HPDE6-E6E7 (cell line): ENCODE measurements around the gene WSCD1.

Experiments
- DNase-seq: peaks from one replicate; pipeline ENCODE4 v3.0.0; 2011; ENCODE audit warnings: missing footprints; ENCODE audit errors: extremely low spot score

Gene WSCD1

DNA sequence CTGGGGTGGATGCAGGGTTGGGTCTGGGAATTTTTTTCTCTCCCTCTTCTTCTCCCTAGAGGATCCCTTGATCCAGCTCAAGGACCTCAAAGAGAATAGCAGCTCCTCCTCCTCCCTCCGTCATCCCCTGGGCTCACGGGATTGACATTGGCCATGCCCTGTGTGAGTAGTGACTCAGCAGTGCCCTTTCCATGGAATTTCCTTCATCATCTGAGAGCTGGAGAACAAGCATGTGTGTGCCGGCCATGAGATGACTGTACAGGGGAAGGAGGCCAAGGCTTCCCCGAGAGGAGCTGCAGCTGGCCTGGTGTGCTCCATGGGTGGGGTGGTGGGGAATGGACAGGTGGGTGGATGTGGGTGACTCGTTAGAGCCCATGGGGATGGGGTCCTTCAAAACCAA lies 8.9 kb upstream of the WSCD1 start:
- DNase-seq = no peak

DNA sequence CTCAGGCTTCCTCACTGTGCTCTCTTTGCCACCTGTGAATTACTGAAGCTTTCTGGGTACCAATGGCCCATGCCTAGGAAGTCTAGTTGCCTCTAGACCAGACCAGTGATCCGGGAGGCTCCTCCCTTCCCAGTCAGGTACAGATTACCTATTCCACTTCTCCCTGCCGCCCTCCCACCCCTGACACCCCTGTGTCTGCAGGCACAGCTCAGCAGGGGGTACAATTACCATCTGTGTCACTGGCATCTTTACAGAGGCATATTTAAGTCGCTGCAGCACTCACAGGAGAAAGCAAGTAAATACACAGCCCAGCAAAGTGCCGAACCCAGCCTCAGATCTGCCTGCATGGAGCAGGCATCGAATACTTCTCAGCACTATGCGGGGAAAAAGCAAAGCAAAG lies 5.3 kb upstream of the WSCD1 start:
- DNase-seq = no peak

DNA sequence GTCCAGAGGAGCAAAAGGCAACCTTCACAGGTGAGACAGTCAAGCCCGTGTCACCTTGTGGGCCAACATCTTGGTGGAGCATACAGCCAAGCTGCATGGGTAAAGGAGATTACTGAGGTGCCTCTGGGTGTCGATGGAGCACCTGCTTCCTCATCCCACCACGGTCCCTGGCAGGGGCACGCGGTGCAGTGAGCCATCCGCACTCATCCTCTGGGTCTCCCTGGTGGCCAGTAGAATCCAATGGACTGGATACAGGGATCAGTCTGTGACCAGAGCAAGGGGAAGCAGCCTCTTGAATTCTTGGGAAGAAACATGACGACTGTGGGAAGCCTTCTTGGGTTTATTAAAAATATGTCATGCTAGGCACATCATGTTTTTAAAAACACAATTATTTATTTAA lies 4.8 kb upstream of the WSCD1 start:
- no peak for DNase-seq

DNA sequence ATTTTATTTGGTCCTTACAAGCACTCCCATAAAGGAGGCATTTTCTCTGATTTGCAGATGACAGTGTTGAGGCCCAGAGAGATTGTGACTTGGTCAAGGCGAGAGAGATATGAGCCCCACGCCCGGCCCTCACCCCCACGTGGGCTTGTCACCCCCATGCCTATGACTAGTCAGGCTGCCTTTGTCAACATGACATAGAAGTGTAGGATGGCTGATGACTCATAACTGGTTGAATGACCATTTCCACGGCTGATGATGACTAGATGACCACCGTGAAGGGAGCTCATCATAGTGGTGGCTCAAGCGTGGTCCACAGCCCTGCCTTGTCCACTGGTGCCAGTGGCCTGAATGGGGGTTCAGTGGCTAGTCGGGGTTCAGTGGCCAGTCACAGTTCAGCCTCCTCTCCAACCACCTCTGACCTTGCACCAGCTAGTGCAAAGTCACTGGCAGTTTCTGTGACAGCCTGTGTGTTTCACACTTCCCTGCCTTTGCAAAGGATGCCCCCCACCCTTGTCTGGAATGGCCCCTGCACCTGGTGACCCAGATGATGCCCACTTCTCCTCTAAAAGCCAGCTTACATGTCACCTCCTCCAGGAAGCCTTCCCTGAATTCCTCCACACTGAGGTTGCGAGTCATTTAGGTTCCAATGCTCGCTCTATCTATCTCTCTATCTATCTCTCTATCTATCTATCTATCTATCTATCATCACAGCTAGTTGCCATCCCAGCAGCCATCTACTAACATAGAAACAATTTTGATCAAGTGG lies 3.8 kb upstream of the WSCD1 start:
- DNase-seq = no peak

DNA sequence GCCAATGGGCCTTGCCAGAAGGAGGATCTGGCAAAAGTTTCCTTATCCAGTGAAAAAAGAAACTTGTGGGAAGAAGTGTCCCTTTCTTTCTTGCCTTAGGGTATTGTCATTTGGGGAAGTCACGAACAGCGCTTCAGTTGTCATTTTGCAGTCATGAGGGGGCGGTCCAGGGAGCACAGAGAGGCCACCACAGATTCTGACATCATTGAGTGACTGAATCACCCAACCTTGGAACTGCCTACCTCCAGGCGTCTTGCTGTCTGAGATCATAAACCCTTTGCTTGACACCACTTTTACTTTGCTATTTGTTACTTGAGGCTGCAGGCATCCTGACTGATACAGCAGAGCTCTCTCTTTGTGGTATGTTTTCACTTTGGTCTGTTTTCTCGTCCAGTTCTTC lies 3.1 kb upstream of the WSCD1 start:
- no peak for DNase-seq

DNA sequence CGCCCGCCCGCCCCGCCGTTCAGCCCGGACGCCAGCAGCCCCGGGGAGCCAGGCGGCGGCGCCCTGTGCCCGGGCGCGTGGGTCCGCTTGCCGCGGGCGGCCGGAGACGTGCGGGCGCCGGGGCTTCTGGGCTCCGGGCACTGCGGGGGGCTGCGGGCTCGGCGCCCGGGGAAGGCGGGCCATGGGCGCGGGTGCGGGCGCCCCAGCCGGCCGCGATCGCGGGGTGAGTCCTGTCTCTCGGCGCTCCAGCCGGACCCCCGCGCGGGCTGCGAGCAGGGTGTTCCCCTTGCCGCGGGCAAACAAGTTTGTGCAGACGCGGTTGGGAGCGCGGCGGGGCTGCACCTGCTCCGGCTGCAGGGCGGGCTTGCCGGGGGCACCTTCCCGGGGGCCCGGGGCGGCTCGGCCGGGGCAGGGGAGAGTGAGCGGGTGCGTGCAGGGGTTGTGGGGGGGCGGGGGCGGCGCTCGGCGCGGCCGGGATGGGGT lies 292 bp downstream of the WSCD1 start:
- no peak for DNase-seq

DNA sequence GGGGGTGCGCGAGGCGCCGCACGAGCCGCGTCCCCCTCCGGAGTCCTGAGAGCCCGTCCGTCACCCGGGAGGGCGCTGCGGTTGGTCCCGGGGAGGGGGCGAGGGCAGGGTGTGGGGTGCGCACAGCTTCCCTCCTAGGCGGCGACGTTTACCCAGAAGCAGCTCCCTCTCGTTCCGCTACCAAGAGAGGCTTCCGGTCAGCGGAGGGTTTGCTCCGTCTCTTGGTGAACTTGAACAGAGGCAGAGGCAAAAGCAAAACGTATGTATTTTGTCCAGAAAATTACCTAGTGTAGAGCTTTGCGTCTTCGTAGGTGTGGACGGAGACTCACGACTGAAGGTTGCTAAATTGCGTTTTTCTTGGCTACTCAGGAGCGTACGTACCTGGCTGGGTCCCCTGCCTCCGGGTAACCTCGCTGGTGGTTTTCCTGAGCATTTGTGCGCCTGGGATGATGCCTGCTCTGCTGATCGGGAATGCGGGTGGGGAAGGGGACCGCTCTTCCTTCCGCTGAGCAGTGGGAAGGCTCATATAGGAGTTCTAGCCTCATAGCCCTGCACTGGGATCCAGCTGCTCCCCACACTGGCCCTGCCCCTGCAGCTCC lies 833 bp downstream of the WSCD1 start:
- no peak for DNase-seq

DNA sequence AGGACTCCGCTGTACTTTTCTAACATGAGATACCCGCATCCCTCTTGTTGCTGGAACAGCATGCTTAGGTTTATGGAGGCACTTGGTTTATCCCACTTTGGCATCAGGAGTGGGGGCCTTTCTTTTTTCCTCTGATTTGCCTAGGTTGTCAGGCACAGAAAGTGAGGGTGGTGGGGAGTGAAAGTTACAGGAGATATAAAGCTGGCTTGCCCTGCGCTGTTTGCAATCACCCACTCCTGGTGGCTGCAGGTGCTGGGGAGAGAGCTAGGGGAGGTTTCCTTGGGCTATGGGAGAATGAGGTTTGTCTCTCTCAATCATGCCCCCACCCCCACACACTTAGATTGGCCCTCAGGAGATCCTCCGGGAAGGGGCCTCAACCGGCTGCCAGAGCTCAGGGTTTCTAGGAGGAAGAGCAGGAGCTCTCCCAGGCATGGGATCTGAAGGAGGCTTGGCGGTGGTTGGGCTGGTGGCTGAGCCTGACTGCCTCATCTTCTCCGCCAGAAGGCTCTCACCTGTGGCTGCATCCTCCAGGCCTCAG lies 1.4 kb downstream of the WSCD1 start:
- no peak for DNase-seq

DNA sequence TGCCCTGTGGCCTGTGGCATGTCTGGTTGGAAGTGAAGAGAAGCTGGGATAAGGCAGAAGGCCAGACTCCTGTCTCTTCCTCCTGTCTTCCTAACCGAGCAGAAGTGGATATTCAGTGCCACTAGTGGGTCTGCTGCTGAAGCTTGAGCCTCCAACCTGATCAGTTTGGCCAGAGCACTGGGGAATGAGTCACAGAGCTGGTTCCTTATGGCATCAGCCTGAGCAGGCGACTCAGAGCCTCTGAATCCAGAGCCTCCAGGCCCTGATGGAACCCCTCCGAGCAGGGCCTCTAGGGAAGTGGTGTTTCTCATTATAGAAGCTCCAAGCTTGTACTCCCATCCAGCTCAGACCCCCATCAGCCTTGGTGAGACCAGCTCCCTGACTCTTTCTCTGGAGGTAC lies 2.0 kb downstream of the WSCD1 start:
- DNase-seq = no peak

DNA sequence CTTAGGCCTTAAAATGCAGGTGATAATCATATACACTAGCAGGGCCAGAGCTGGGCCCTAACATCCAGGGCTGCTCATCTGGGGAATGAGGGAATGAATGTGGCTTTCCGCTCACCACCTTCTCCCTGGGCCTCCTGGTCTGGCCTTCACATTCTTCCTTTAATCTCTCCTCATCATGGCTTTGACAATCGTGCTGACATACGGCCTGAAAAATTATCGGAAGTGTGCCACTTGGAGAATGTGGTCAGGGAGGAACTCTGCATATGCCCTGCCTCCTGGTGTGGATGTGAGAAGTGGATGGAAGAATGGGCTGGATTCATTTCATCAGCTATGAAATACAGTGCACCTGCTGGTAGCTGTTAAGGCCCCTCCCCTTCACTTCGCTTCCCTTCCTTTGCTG lies 2.4 kb downstream of the WSCD1 start:
- no peak for DNase-seq

DNA sequence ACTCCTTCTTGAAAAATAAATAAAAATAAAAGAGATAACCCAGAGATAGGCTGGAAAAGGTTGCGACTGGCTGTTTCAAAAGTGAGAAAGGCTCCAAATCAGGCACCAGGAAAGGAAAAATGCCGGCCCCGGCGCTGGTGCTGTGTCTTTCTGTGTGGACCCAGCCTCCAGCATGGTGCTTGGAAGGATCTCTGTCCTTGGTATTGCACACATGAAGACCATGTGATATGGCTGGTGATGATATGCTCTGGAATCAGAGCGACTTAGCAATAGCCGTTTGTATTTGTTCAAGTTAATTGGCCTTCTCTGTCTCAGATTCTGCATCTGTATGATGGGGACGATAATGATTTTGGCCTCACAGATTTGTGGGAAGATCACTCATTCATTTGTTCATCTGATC lies 3.4 kb downstream of the WSCD1 start:
- no peak for DNase-seq

DNA sequence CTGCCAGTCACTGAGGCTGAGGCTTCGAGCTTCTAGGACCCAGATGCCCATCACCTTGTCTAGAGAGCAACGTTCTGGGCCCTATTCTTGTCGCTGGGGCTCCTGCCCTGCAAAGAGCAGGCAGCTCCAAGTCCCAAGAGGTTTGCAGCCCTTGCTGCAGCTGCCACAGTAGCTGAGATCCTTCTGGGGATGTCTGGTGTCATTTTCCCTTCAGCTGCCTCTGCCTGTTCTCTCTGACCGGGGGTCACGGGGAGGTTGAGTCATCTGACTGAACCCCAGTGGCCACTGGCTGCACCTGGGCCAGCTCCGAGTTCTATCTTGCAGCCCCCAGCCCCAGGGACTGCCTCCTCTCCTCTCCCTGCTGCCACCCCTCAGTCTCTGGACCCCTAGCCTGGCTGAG lies 4.9 kb downstream of the WSCD1 start:
- no peak for DNase-seq

DNA sequence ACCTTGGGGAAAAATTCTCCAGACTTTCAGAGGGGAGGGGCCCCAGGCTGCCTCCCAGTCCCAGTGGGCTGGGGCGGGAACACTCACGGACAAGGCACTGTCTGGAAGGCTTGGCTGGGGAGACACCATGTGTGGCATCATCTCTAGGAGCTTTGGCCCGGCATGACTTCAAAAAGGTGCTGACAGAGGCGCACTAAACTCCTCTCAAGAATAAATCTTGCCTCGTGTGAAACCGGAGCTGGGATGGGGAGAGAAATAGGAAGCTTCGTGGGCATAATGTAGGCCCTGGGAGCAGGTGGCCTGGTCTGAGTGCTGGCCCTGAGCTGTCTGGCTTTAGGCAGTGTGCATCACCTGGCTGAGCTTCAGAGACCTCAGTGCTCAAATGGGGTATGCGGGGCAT lies 5.7 kb downstream of the WSCD1 start:
- no peak for DNase-seq

DNA sequence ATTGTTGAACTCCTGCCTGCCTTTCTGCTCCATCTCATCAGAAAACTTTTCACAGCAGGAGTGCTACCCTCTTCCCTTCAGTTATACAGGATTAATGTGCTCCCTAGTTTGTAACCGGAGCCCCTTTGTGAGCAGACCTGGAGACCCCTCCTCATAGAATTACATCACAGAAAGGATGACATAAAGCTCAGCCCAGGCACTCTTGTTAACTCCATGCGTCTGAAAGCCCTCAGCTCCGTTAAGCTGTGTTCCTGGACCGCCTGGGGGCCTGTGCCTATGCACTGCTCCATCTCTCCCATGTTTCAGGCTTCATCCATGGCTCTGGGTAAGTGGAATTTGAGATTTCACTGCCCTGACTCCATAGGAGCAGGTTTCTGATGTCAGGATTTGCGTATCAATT lies 7.6 kb downstream of the WSCD1 start:
- no peak for DNase-seq

DNA sequence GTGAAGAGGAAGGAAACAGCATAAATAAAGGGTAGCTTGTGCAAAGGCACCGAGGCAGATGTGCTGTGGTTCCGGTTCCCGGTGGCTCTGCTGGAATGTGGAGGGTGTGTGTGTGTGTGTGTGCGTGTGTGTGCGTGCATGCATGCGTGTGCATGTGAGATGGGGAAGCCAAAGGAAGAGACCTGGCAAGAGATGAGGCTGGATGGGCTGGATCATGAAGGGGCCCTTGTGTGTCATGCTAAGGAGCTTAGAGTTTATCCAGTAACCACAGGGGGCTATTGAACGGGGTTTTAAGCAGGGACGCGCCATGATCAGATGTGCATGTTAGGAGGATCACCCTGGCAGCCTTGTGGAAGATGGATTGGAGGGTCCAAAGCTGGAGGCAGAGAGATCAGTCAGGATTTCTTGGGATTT lies 8.3 kb downstream of the WSCD1 start:
- no peak for DNase-seq

DNA sequence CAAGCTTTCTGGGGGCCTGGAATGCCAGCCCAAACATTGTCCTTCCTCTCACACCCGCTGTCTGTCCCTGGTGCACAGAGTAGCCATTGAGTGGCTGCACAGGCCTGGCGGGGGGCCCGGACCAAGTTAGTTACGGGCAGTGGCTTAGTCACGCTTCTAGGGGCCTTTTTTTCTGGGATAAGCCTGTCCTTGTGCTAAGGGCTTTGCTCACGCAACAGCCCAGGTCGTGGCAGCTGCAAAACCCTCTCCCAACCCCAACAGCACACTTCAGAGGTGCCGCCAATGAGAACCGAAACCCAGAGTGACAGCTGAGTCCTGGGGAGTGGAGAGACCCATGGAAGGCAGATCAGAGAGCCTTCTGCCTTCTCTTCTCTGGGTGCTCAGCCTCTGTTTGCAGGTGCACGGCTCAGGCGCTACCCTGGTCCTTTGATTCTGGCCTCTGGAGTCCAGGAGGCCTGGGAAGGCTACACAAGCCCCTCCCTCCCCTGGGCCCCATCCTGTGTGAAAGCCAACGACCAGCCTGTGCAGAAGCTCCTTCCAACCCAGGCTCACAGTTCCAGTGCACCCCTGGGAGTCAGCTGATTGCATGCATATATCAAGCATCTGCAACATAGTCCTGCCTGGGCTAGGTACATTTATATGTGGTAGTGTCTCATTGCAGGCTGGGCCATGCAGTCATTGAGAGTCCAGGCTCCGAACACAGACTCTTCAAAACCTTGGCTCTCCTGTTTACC lies 9.1 kb downstream of the WSCD1 start:
- no peak for DNase-seq

DNA sequence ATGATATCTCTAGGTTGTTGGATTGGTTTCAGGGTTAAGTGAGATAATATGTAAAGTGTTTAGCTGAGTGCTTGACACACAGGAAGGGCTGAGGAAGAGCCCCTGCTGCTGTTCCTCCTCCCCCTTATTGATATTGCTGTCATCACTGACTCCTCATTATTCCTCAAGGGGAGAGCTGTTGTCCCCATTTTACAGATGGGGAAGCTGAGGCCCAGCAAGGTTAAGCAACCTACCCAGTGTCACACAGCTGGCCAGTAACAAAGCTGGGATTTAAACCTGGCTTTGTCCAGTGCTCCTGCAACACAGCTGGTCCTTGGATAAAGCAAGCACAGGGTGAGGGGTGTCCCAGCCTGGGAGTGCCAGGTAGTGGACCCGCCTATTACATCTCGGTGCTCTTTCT lies 9.8 kb downstream of the WSCD1 start:
- no peak for DNase-seq

DNA sequence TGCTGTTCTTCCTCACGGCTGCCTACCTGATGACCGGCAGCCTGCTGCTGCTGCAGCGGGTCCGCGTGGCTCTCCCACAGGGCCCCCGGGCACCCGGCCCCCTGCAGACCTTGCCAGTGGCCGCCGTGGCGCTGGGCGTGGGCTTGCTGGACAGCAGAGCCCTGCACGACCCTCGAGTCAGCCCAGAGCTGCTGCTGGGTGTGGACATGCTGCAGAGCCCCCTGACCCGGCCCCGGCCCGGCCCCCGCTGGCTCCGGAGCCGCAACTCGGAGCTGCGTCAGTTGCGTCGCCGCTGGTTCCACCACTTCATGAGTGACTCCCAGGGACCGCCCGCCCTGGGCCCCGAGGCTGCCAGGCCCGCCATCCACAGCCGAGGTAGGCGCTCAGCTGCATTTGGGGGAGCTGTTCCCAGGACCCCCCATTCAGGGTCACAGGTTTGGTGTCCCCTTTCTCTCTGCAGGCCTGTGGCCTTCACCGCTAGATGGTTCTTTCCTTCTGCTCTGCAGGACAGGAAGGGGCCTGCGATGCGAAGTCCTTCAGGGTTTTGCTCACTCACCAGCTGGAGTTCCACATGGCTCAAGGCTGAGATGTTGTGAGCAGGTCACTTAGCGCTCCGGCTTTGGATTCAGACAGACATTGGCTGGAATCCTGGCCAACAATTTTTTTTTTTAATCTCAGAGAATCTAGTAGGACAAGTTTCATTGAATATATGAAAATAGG lies 10.7 kb downstream of the WSCD1 start:
- DNase-seq = no peak

DNA sequence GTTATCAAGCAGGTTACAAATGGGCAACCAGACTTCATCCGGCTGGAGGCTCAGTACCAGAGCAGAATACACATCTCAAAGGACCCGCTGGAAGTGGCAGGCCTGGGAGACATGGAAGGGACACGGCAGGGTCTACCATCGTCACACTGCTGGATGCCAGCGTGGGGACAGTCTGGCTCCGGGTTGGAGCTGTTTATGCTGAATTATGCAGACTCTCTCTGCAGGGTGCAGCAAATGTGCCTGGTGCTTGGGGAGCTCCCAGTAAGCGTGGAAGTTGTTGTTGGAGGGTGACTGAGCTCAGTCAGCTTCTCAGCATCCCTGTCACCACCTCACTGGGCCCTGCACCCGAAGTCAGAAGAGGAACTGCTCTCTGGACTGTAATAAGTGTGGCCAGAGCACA lies 12.2 kb downstream of the WSCD1 start:
- no peak for DNase-seq

DNA sequence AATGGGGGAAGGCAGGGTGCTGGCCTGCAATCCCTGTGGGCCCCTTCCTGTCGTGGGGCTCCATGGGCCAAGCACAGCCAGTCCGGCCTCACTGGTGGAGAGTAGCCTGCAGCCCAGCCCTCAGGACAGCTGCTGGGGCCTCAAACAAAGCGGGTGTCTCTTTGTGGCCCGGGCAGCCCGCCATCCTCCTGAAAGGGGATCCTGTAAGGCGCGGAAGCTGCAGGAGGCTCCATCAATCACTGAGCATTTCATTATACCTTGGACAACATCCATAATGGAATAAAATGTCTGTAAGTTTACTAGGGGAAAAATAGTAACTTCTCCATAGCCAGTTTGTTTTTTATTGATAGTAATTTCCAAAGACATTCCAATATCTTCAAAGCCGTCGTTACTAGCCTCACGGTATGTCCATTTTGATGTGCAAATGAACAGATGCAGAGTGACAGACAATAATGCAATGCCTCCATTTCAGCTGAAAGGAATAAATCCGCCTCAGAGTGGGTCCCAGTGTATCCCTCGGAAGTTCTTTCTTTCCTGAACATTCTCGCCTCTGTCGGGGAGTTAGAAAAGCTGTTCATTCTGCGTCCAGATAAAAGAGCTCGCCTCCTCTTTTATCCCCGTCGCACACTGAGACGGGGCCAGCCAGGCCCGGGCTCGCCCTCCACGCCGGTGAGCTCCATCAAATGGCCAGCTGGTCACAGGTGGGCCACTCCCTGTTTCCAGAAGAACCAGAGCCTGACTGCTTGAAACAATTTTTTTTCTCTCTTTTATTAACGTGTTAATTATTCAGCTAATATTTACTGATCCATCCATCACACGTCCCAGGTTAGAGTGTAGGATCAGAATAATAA lies 14.4 kb downstream of the WSCD1 start:
- no peak for DNase-seq

DNA sequence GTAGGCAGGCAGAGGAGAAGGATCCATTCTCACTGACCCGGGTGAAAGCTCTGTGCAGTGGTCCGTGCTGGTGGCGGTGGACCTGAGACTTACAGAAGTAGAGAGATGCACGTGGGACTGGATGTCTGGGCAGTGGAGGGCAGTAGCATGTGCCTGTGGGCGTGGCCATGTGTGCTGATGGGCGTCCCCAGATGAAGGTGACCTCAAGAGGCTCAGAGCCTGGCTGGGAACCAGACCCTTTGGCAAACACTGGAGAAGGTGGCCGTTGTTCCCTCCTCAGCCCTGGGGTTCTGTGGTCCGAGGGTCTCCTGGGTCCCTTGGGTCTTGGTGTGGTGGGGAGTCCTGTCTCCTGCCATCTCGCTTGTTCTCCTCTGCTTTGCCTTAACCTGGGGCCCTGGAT lies 15.6 kb downstream of the WSCD1 start:
- DNase-seq = no peak
